Left renal cortex interstitium (tissue), 4 donors: ENCODE results near the gene SLFNL1. TPM values are rescaled to one million over a fixed set of nuclear protein-coding genes. Genes with fewer than 3 reads are reported as not detected.

Experiments used
- DNase-seq, 4 donors: peaks; one replicate each; pipeline ENCODE4 v3.0.0-alpha.2; 2013; ENCODE audit warnings: low read depth in 4 of 4, low spot score in 2 of 4, missing footprints in 1 of 4
- polyA plus RNA-seq, 4 donors: library from polyadenylated mRNA; unstranded; fragments of 120-200 nt; gene quantifications; one replicate each; pipeline ENCODE4 v1.2.1, GENCODE V29; 2013; ENCODE audit not compliant: insufficient read length in 4 of 4

Gene SLFNL1
- polyA plus RNA-seq = 1 to 10 TPM in 1 of 4 donors, under 1 TPM in 3; 0.24 to 1.2 (median 0.54) TPM

DNA sequence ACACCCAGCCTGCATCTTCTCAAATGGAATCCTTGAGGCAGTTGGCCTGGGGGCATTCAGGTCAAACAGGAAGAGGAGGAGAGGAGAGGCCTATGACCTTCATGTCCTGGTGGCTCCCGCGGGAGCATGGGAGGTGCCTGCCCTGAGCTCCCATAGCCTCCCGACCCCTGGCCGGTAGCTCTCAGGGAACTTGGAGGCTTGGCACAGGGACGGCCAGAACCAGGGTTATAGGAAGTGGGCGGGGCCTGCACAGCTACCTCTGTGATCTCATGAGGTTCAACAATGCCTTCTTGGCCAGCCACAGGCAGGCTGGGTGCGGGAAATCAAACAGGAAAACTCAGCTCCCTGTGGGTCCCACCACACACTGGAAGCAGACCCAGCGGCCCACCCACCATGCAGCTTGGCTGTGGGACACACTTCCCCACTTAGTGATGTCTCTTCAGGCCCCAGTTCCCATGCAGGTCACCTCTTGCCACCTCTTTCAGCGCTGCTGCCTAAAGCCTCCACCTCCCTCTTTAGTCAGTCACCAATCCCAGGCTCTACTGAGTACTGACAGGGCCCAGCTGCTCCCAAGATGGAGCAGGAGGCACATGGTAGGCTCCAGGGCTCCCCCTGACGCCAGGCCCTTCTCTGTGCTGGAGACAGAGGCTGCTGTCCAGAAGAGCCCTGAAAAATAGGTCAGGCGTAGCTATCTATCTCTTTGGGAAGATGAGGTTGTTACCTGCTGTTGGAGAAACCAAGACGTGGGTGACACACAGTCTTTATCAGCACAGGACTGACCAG lies at the start of gene SLFNL1:
TSS of gene SLFNL1 (minus strand) at position 200 of the 783 bp plus-strand sequence. CDS start 1,065 bp downstream, outside the sequence.
- peak in 2 of 4 donors; percentile 23 to 47 for DNase-seq

GRCh38 chr1:41056907-41057306 lies 35.4 kb upstream of the SLFNL1 start:
- no peak for DNase-seq

GRCh38 chr1:41053316-41053715 lies 31.8 kb upstream of the SLFNL1 start:
- DNase-seq = no peak

DNA sequence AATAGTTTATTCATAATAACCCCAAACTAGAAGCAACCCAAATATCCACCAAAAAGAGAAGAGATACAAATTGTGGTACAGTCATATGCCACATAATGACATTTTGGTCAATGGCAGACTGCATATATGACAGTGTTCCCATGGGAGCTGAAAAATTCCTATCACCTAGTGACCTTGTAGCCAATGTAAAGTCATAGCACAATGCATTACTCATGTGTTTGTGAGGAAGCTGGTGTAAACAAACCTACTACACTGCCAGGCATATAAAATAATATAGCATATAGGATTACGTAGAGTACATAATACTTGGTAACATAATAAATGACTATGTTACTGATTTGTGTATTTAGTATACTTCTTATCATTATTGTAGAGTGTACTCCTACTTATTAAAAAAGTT lies 29.5 kb upstream of the SLFNL1 start:
- DNase-seq = no peak

DNA sequence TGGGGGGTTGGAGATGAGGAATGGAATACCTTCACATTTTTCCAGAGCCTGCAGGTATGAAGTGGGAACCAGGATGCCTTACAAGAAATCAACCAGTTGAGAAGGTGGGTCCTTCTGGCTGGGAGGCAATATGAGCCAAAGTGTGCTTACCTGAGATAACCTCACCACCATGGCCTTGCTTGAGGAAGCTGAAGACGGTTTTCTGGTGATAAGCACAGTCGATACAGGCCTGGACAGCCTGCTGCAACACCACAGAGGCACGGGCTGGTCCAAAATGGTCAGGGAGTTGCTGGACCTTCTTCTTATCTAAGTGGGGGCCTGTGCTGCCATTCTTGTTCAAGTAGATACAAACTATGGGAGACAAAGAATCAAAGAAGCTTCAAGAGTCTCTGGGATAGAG lies 27.0 kb upstream of the SLFNL1 start:
- DNase-seq = no peak

DNA sequence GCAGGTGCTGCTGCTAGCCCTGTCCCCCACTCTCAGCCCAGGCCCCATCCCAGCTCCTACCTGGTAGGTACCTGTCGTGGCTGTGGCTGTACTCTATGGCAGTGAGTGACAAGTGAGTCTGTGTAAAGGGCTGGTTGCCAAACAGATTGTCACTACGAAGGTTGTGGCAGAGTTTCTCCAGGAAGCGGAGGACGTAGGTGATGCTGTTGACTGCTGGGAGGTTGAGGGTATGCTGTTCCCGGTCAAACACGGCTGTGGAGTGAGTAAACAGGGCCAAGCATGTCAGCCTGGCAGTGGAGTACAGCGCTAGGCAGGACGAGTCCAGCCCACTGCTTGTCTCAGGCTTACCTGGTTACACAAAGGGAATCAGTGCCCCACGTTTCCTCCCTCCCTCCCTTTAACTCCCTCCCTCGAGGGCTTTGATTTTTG lies 24.8 kb upstream of the SLFNL1 start:
- DNase-seq = no peak

- no peak for DNase-seq
These were observed 24.2 kb upstream of the SLFNL1 start for GRCh38 chr1:41045740-41046139.

- no peak for DNase-seq
These were observed 22.7 kb upstream of the SLFNL1 start for GRCh38 chr1:41044187-41044586.

- no peak for DNase-seq
These were observed 20.2 kb upstream of the SLFNL1 start for GRCh38 chr1:41041614-41042270.

DNA sequence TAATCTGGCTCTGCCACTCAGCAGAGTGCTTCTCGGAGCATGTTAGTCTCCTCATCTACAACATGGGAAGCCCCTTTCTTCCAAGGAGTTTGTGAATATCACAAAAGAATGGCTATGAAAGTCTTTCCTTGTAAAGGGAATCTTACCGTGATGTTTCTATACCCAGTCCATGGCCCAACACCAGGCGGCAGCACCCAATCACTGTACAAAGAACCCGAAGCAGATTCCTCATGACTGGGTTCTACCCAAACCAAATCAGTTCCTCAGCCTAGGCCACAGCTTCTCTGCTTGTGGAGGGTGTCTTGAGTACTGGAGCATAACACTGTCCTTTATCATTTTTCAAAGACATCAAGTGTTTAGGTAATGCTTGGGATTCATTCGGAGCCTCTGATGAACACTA lies 16.6 kb upstream of the SLFNL1 start:
- DNase-seq = no peak

GRCh38 chr1:41037116-41037903 lies 15.8 kb upstream of the SLFNL1 start:
- DNase-seq = no peak

- DNase-seq = no peak
These were observed 11.7 kb upstream of the SLFNL1 start for GRCh38 chr1:41033272-41033671.

- DNase-seq = no peak
These were observed 10.6 kb upstream of the SLFNL1 start for GRCh38 chr1:41032147-41032546.

DNA sequence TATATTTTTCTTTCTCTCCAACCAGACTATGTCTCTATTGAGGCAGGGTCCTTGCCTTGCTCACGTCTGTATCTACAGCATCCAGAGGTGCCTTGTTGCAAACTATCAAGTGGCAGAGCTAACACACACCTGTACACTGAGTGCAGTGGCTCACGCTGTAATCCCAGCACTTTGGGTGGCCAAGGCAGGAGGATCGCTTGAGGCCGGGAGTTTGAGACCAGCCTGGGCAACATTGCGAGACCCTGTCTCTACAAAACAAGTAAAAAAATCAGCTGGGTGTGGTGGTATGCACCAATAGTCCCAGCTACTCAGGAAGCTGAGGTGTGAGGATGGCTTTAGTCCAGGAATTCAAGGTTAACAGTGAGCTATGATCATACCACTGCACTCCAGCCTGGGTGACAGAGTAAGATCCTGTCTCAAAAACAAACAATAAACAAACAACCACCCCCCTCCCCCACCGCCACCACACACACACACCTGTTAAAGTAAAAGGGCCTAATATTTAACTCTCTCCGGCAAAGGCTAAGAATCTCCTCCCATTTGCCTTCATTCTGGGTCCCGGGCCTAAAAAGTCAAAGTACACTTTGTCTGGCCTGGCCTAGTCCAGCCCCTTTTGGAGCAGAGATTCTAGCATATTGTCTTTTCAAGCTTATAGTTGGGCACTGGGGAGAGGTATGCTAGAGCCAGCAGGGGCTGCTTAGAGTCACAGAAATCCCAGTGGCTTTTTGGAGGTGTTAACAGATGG lies 9.5 kb upstream of the SLFNL1 start:
- DNase-seq = no peak

DNA sequence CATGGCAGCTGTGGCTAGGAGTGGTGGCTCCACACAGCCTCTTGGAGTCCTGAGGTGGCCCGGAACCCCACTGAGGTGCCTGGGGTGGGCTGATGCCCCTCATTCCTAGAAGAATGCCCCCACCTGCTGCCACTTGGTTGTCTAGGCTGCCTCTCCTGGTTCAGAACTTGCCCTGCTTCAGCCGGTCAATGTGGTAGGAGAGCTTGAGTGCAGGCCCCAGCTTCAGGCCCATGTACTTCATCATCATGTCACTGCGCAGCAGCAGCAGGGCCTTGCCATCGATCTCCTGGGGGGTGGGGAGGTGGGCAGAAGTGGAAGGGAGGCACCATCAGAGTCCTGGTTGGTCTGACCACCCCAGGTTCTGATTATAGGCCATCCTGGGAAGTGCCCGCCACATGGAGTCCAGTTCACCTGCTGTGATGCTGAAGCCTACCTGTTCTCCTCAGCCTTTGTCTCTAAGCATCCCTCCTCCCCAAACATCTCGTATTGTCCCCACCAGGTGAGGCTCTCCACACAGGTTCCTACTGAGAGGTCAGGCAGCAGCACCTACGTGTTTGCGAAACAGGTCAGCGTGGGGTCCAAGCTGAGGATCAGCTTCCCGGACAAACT lies 6.6 kb upstream of the SLFNL1 start:
- no peak for DNase-seq

DNA sequence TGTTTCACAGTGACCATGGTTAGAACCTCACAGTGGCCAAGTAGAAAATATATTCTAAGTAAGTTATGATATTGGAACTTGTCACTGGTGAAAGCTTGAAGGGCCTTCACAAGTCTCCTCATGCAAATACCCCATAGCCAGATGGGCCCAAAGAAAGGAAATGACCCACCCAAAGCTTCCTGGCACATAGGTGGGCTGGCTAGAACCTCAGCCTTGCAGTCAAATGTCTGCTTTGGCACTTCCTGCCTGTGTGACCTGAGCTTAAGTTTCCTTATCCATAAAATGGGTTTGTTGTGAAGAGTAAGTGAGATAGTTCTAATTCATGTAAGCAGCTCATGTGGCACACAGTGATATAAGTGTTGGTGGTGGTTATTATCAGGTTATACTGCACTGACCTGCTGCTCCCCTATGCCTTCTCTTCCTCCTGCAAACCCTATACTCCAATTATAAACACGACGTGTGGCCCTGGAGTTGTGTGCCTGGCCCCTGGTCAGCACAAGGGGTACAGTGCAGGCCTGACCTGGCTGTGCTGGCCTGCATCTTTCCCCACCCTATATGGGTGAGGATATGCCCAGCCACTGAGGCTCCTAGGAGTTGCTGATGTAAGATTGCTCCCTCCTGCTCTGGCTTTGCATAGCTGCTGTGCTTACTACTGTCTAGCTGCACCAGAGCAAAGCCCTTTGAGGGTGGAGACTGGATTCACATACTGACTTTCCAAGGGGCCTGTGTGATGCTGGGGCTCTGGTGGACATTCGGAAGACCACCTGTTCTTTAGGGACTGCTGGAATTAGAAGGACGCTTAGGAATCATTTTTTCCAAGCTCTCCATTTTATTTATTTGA lies 4.7 kb upstream of the SLFNL1 start:
- no peak for DNase-seq

DNA sequence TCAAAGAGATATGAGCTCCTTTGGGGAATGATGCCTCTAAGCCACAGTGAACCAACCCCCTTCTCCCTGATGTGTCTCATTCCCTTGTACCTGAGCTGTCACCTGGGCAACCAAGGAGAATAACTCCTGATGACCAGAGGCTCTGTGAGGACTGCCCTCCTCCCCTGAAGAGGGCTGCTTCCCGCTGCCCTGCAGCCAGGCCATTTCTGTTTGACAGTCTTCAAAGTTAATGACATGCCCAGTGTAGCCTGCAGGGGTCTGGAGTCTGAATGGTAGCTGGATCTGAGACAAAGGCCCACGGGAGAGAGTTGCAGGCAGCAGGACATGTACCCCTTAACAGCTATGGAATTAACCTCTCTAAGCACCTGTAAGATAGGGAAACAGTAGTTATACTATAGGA lies 3.4 kb upstream of the SLFNL1 start:
- no peak for DNase-seq

DNA sequence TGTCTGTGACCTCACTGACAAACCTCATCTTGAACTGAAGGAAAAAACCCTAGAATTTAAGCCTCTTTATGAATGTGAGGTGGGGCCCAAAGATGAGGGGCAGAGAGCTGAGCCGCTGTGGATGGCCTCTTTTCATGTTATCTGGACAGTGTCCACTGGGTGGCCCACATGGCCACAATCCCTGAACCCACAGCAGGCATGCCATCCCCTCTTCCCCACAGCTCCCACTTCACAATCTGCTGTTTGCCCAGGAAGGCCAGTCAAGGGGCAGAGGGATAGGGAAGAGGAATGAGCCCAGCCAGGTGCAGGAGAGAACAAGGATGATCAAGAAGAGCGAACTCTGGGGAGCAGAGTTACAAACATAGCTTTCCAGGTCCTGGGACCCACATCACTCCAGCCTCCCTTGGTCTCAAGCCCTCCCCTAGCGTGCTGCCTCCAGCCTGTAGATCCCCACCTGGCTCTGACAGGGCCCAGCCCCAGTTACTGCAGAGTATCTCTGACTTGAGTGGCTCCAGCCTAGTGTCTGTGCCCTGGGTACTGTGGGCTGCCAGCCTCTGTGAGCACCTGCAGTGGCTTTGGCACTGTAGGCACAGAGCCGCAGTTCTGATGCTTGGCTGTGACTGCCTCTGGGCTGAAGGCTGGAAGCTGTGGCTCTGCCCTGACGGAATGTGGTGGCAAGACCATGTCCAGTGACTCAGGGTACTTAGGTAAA lies 1.9 kb upstream of the SLFNL1 start:
- no peak for DNase-seq

GRCh38 chr1:41022424-41022823 lies 899 bp upstream of the SLFNL1 start:
- no peak for DNase-seq
